HEK293 (cell line): ENCODE data around the gene HSF5.
A peak's percentile ranks its signal among the peaks of the same experiment; 100 is the strongest.

Experiments used
- KLF16 ChIP-seq: fragments of 450-650 bp; formaldehyde crosslinking; IDR thresholded peaks from 2 replicates; pipeline ENCODE4 v1.5.1; 2017; ENCODE audit warnings: missing biosample characterization, missing genetic modification characterization
- KLF8 ChIP-seq: fragments of 450-650 bp; formaldehyde crosslinking; IDR thresholded peaks from 2 replicates; pipeline ENCODE4 v1.5.1; 2016; ENCODE audit warnings: missing biosample characterization, missing genetic modification characterization
- PRDM1 ChIP-seq: fragments of 450-650 bp; formaldehyde crosslinking; IDR thresholded peaks from 2 replicates; pipeline ENCODE4; 2016; ENCODE audit warnings: missing biosample characterization, missing genetic modification characterization
- YY1 ChIP-seq: fragments of 450-650 bp; formaldehyde crosslinking; IDR thresholded peaks from 2 replicates; pipeline ENCODE4 v1.5.1; 2018; ENCODE audit warnings: missing biosample characterization, missing genetic modification characterization
- ZBTB17 ChIP-seq: fragments of 450-650 bp; formaldehyde crosslinking; IDR thresholded peaks from 2 replicates; pipeline ENCODE4 v1.5.1; 2016; ENCODE audit warnings: missing biosample characterization, missing genetic modification characterization
- ZNF112 ChIP-seq: fragments of 450-650 bp; formaldehyde crosslinking; IDR thresholded peaks from 2 replicates; pipeline ENCODE4 v1.5.0; 2017; ENCODE audit warnings: missing biosample characterization, missing genetic modification characterization
- ZNF132 ChIP-seq: fragments of 450-650 bp; formaldehyde crosslinking; IDR thresholded peaks from 2 replicates; pipeline ENCODE4 v1.5.1; 2017; ENCODE audit warnings: missing biosample characterization, missing genetic modification characterization, borderline replicate concordance
- ZNF155 ChIP-seq: fragments of 450-650 bp; formaldehyde crosslinking; IDR thresholded peaks from 2 replicates; pipeline ENCODE4 v1.5.1; 2016; ENCODE audit warnings: missing biosample characterization, missing genetic modification characterization
- ZNF19 ChIP-seq: fragments of 450-650 bp; formaldehyde crosslinking; IDR thresholded peaks from 2 replicates; pipeline ENCODE4; 2016; ENCODE audit warnings: missing biosample characterization, missing genetic modification characterization, low read depth
- ZNF292 ChIP-seq: fragments of 450-650 bp; formaldehyde crosslinking; IDR thresholded peaks from 2 replicates; pipeline ENCODE4 v1.5.1; 2016; ENCODE audit warnings: low read depth, missing biosample characterization, missing genetic modification characterization, borderline replicate concordance
- ZNF302 ChIP-seq: fragments of 450-650 bp; formaldehyde crosslinking; IDR thresholded peaks from 2 replicates; pipeline ENCODE4 v1.5.1; 2016; ENCODE audit warnings: missing biosample characterization, missing genetic modification characterization, low read depth
- ZNF366 ChIP-seq: fragments of 450-650 bp; formaldehyde crosslinking; conservative IDR thresholded peaks from 2 replicates; pipeline ENCODE4 v1.5.1; 2016; ENCODE audit warnings: missing biosample characterization, missing genetic modification characterization
- ZNF394 ChIP-seq: fragments of 450-650 bp; formaldehyde crosslinking; IDR thresholded peaks from 2 replicates; pipeline ENCODE4 v1.5.1; 2016; ENCODE audit warnings: missing biosample characterization, missing genetic modification characterization, mild to moderate bottlenecking, moderate library complexity, borderline replicate concordance
- ZNF426 ChIP-seq: fragments of 450-650 bp; formaldehyde crosslinking; IDR thresholded peaks from 2 replicates; pipeline ENCODE4 v1.5.1; 2017; ENCODE audit warnings: missing biosample characterization, missing genetic modification characterization, mild to moderate bottlenecking, inconsistent platforms, moderate library complexity
- ZNF521 ChIP-seq: fragments of 450-650 bp; formaldehyde crosslinking; IDR thresholded peaks from 2 replicates; pipeline ENCODE4 v1.5.1; 2017; ENCODE audit warnings: missing biosample characterization, mild to moderate bottlenecking, missing genetic modification characterization
- ZNF571 ChIP-seq: fragments of 450-650 bp; formaldehyde crosslinking; IDR thresholded peaks from 2 replicates; pipeline ENCODE4 v1.5.0; 2017; ENCODE audit warnings: missing biosample characterization, missing genetic modification characterization
- ZNF621 ChIP-seq: fragments of 450-650 bp; formaldehyde crosslinking; IDR thresholded peaks from 2 replicates; pipeline ENCODE4 v1.5.1; 2017; ENCODE audit warnings: missing biosample characterization, missing genetic modification characterization
- ZNF664 ChIP-seq: fragments of 450-650 bp; formaldehyde crosslinking; IDR thresholded peaks from 2 replicates; pipeline ENCODE4 v1.5.1; 2016; ENCODE audit warnings: missing biosample characterization, missing genetic modification characterization
- ZNF670 ChIP-seq: fragments of 450-650 bp; formaldehyde crosslinking; IDR thresholded peaks from 2 replicates; pipeline ENCODE4 v1.5.1; 2016; ENCODE audit warnings: missing biosample characterization, missing genetic modification characterization, low read depth
- ZNF747 ChIP-seq: fragments of 450-650 bp; formaldehyde crosslinking; IDR thresholded peaks from 2 replicates; pipeline ENCODE4 v1.5.1; 2016; ENCODE audit warnings: missing biosample characterization, missing genetic modification characterization
- ZNF785 ChIP-seq: fragments of 450-650 bp; formaldehyde crosslinking; IDR thresholded peaks from 2 replicates; pipeline ENCODE4 v1.5.1; 2016; ENCODE audit warnings: missing biosample characterization, missing genetic modification characterization
- ZNF791 ChIP-seq: fragments of 450-650 bp; formaldehyde crosslinking; IDR thresholded peaks from 2 replicates; pipeline ENCODE4 v1.5.1; 2016; ENCODE audit warnings: missing biosample characterization, missing genetic modification characterization
- ZNF837 ChIP-seq: fragments of 450-650 bp; formaldehyde crosslinking; IDR thresholded peaks from 2 replicates; pipeline ENCODE4 v1.5.1; 2016; ENCODE audit warnings: missing biosample characterization, missing genetic modification characterization
- ZNF843 ChIP-seq: fragments of 450-650 bp; formaldehyde crosslinking; IDR thresholded peaks from 2 replicates; pipeline ENCODE4 v1.5.1; 2016; ENCODE audit warnings: missing biosample characterization, missing genetic modification characterization
- ZSCAN30 ChIP-seq: fragments of 450-650 bp; IDR thresholded peaks from 2 replicates; pipeline ENCODE4 v1.5.1; 2018; ENCODE audit warnings: missing biosample characterization, mild to moderate bottlenecking, missing genetic modification characterization, moderate library complexity
- TF ChIP-seq, protein P1 (sequence below): fragments of 450-650 bp; formaldehyde crosslinking; IDR thresholded peaks from 2 replicates; pipeline ENCODE4 v1.5.1; 2016; ENCODE audit warnings: missing biosample characterization, missing genetic modification characterization
- TF ChIP-seq, protein P2 (sequence below): IDR thresholded peaks from 2 replicates; pipeline ENCODE4 v1.6.1; 2011; ENCODE audit warnings: mild to moderate bottlenecking, low read depth, low read length, borderline replicate concordance
- TF ChIP-seq, protein P3 (sequence below): fragments of 450-650 bp; formaldehyde crosslinking; IDR thresholded peaks from 2 replicates; pipeline ENCODE4 v1.5.1; 2016; ENCODE audit warnings: missing biosample characterization, missing genetic modification characterization
- TF ChIP-seq, protein P4 (sequence below): sonication (generic); formaldehyde crosslinking; IDR thresholded peaks from 2 replicates; pipeline ENCODE4 v1.8.1; 2022; ENCODE audit warnings: mild to moderate bottlenecking, moderate library complexity, missing genetic modification reagents
- TF ChIP-seq, protein P5 (sequence below): fragments of 450-650 bp; formaldehyde crosslinking; IDR thresholded peaks from 2 replicates; pipeline ENCODE4 v1.5.1; 2017; ENCODE audit warnings: missing biosample characterization, missing genetic modification characterization

HSF5 gene

DNA sequence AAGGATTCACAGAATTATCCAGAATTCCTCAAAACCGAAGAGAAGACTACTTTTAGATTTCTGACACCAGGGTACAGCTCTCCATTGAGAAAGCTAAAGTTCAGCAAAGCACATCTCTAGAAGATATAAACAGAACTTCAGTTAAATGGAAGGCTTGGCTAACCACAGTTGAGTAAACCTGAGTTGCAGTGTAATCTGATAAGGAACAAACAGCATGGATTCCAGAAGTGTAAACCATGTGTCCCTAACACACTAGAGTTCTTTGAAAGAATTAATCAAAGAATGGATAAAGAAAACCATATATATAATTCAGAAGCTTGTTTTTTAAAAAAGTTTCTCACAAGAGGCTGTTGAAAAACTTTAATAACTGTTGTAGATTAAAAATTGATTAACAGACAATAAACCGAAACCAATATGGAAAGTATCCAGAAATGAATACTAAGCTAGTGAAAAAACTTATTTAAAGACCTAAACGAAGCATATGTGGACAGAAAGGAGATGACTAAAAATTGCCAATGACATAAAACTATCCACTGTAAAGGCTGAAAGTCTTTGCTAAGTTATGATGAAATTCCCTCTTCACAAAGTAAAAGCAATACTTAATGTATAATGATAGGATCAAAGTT lies 75.1 kb downstream of the HSF5 start (continued):
- TF ChIP-seq, protein P1, sequence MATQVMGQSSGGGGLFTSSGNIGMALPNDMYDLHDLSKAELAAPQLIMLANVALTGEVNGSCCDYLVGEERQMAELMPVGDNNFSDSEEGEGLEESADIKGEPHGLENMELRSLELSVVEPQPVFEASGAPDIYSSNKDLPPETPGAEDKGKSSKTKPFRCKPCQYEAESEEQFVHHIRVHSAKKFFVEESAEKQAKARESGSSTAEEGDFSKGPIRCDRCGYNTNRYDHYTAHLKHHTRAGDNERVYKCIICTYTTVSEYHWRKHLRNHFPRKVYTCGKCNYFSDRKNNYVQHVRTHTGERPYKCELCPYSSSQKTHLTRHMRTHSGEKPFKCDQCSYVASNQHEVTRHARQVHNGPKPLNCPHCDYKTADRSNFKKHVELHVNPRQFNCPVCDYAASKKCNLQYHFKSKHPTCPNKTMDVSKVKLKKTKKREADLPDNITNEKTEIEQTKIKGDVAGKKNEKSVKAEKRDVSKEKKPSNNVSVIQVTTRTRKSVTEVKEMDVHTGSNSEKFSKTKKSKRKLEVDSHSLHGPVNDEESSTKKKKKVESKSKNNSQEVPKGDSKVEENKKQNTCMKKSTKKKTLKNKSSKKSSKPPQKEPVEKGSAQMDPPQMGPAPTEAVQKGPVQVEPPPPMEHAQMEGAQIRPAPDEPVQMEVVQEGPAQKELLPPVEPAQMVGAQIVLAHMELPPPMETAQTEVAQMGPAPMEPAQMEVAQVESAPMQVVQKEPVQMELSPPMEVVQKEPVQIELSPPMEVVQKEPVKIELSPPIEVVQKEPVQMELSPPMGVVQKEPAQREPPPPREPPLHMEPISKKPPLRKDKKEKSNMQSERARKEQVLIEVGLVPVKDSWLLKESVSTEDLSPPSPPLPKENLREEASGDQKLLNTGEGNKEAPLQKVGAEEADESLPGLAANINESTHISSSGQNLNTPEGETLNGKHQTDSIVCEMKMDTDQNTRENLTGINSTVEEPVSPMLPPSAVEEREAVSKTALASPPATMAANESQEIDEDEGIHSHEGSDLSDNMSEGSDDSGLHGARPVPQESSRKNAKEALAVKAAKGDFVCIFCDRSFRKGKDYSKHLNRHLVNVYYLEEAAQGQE (tag by site-specific recombination), result no peak
- TF ChIP-seq ZNF155, result no peak
- TF ChIP-seq, protein P2, sequence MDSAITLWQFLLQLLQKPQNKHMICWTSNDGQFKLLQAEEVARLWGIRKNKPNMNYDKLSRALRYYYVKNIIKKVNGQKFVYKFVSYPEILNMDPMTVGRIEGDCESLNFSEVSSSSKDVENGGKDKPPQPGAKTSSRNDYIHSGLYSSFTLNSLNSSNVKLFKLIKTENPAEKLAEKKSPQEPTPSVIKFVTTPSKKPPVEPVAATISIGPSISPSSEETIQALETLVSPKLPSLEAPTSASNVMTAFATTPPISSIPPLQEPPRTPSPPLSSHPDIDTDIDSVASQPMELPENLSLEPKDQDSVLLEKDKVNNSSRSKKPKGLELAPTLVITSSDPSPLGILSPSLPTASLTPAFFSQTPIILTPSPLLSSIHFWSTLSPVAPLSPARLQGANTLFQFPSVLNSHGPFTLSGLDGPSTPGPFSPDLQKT, result no peak
- 0 out of 2 replicates have a peak, but pooled peaks have one; percentile 10 for TF ChIP-seq ZNF664 (tag by site-specific recombination)
- no peak for TF ChIP-seq ZNF571 (tag by site-specific recombination)
- no peak for TF ChIP-seq ZNF837 (tag by site-specific recombination)
- no peak for TF ChIP-seq ZNF132 (tag by site-specific recombination)
- TF ChIP-seq ZNF747, result no peak
- no peak for TF ChIP-seq ZNF19 (tag by site-specific recombination)
- peak; percentile 17; the same call in 1 of the 2 replicates for TF ChIP-seq KLF8 (tag by site-specific recombination)
- no peak for TF ChIP-seq ZNF292 (tag by site-specific recombination)
- TF ChIP-seq, protein P3, sequence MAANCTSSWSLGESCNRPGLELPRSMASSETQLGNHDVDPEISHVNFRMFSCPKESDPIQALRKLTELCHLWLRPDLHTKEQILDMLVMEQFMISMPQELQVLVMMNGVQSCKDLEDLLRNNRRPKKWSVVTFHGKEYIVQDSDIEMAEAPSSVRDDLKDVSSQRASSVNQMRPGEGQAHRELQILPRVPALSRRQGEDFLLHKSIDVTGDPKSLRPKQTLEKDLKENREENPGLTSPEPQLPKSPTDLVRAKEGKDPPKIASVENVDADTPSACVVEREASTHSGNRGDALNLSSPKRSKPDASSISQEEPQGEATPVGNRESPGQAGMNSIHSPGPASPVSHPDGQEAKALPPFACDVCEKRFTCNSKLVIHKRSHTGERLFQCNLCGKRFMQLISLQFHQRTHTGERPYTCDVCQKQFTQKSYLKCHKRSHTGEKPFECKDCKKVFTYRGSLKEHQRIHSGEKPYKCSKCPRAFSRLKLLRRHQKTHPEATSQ (tag by site-specific recombination), result no peak
- no peak for TF ChIP-seq ZNF112 (tag by site-specific recombination)
- peak; percentile 14; the same call in 1 of the 2 replicates for TF ChIP-seq PRDM1 (tag by site-specific recombination)
- TF ChIP-seq, protein P4, sequence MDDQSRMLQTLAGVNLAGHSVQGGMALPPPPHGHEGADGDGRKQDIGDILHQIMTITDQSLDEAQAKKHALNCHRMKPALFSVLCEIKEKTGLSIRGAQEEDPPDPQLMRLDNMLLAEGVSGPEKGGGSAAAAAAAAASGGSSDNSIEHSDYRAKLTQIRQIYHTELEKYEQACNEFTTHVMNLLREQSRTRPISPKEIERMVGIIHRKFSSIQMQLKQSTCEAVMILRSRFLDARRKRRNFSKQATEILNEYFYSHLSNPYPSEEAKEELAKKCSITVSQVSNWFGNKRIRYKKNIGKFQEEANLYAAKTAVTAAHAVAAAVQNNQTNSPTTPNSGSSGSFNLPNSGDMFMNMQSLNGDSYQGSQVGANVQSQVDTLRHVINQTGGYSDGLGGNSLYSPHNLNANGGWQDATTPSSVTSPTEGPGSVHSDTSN (CRISPR knock-in tag), result no peak
- no peak for TF ChIP-seq ZNF785 (tag by site-specific recombination)
- 0 out of 2 replicates have a peak, but pooled peaks have one; percentile 19 for TF ChIP-seq YY1 (tag by site-specific recombination)
- TF ChIP-seq ZNF621 (tag by site-specific recombination), result no peak
- peak; percentile 99 for TF ChIP-seq ZSCAN30
- TF ChIP-seq ZNF791, result no peak
- TF ChIP-seq, protein P5, sequence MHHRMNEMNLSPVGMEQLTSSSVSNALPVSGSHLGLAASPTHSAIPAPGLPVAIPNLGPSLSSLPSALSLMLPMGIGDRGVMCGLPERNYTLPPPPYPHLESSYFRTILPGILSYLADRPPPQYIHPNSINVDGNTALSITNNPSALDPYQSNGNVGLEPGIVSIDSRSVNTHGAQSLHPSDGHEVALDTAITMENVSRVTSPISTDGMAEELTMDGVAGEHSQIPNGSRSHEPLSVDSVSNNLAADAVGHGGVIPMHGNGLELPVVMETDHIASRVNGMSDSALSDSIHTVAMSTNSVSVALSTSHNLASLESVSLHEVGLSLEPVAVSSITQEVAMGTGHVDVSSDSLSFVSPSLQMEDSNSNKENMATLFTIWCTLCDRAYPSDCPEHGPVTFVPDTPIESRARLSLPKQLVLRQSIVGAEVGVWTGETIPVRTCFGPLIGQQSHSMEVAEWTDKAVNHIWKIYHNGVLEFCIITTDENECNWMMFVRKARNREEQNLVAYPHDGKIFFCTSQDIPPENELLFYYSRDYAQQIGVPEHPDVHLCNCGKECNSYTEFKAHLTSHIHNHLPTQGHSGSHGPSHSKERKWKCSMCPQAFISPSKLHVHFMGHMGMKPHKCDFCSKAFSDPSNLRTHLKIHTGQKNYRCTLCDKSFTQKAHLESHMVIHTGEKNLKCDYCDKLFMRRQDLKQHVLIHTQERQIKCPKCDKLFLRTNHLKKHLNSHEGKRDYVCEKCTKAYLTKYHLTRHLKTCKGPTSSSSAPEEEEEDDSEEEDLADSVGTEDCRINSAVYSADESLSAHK (tag by site-specific recombination), result no peak
- TF ChIP-seq ZBTB17 (tag by site-specific recombination), result peak; percentile 17; the same call in 1 of the 2 replicates
- TF ChIP-seq KLF16 (tag by site-specific recombination), result no peak
- no peak for TF ChIP-seq ZNF521 (tag by site-specific recombination)
- TF ChIP-seq ZNF426 (tag by site-specific recombination), result no peak
- 0 out of 2 replicates have a peak, but pooled peaks have one; percentile 2 for TF ChIP-seq ZNF394 (tag by site-specific recombination)
- no peak for TF ChIP-seq ZNF670
- no peak for TF ChIP-seq ZNF843 (tag by site-specific recombination)
- TF ChIP-seq ZNF302, result no peak
- no peak for TF ChIP-seq ZNF366 (tag by site-specific recombination)
